Germinal center (tissue), 1 donor: Measurements from ENCODE around the gene TMEM242.

ENCODE experiments used
- DNase-seq: peaks from one replicate; pipeline ENCODE4 v3.0.0; 2012; ENCODE audit warnings: mixed read lengths, low spot score

TMEM242 gene

GRCh38 chr6:157246771-157247484 is 76.4 kb downstream of the TMEM242 start:
- DNase-seq, result no peak

- no peak for DNase-seq
Observed at GRCh38 chr6:157246048-157246630, 77.2 kb downstream of the TMEM242 start.

- no peak for DNase-seq
Observed at GRCh38 chr6:157245436-157245835, 77.9 kb downstream of the TMEM242 start.

GRCh38 chr6:157244780-157245179 is 78.5 kb downstream of the TMEM242 start:
- no peak for DNase-seq

GRCh38 chr6:157244175-157244574 is 79.1 kb downstream of the TMEM242 start:
- no peak for DNase-seq

- no peak for DNase-seq
Observed at GRCh38 chr6:157242791-157243190, 80.5 kb downstream of the TMEM242 start.

- no peak for DNase-seq
Observed at GRCh38 chr6:157240960-157241311, 82.4 kb downstream of the TMEM242 start.

- no peak for DNase-seq
Observed at GRCh38 chr6:157240059-157240959, 83.0 kb downstream of the TMEM242 start.

- DNase-seq, result no peak
Observed at GRCh38 chr6:157239671-157240058, 83.7 kb downstream of the TMEM242 start.
